ENCODE data around the gene LRTM2.

Gene LRTM2

DNA sequence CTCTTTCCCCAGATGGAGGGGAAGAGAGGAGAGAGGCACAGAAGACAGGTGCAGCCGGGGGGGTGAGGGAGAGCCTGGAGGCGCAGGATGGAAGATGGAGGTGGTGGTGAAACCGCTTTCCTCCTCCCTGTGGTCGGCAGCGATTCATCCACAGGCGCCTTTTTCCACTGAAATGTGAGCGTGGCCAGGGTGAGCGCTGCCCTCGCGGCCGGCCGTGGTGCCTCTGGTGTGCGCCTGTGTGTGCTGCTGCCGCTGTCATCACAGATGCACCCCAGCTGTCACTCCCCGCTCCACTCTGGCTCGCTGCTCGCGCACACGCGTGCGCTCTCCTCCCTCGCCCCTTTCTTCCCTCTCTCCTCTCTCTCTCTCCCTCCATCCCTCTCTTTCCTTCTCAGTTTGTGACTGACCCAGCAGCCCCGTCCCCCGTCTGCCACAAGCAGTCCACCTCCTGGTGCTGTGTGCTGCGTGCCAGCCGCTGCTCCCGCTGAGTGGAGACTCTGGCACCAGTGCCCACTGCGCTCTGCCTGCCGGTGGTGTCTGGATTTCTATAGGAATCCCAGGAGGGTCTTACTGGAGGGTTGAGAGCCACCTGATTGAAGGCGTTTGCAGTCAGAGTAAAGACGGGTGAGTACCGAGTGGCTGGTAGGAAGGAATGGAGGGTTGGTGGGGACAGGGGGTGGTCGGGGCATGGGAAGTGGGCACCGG, at the start of gene LRTM2:
TSS of gene LRTM2 (plus strand) at position 375 of the 705 bp plus-strand sequence. CDS start 7,584 bp downstream, outside the sequence.
- no peak for DNase-seq

DNA sequence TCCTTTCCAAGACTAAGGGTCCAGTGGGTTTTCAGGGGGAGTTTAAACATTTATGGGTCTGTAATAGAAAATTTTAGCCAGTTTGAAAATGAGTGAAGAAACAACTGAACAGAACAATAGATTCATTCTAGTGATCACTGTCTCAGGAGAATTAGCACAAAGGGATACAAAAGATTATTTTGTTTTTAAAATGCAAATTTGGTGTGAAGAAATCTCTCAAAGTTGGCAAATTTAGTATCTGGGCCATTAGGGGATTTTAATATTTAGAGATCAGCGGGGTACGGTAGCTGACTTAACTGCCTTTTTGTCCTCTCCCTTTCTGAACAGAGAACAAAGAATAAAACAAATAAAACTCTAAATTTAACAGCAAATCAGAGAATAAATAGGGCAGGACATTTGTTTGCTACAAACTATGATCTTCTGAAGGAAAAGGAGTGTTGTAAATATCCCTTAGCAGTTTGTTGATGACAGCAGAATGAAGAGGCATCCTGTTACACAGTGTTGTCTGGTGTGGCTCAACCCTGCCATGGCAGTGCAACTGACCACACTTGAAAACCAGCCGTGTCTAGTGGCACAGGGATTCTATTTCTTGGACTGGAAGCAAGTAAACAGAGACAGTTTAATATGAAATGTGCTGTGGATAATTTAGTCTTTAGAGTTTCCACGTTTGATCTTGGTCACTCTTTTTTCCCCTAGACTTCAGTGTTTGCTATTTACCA, 46.3 kb upstream of the LRTM2 start:
- DNase-seq: no peak

DNA sequence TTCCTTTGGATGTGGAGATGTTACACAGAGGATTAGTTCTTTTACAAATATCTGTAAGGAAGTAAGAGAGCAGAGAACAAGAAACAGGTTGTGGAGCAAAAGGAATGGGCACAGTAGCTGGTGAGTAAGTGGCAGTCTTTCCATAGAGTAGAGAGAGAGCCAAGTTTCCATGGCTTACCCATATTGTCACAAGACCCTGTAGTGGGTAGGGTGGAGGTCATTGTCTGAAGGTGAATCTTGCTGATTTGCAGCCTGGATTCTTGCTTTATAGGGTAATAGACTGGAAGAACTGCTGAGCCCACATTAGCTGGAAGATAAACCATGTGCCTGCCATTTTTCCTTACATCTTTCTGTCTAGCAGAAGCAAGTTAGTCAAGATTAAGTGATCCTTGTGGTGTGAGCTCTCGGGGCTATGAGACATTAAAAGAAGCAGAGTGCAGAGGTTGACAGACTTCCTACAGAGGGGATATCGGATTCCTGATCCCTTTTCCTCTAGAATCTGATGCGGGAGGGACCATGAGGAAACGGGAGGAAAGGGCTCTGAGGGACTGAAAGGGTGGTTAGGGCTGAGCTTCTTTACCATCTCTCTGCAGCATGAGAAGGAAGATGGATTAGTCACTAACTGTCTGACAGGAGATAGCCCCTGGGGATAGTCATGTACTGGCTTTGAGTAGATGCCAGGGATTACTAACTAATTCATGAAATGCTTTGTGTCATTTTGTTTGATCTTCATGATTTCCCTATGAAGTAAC, 44.0 kb upstream of the LRTM2 start:
- DNase-seq: no peak

DNA sequence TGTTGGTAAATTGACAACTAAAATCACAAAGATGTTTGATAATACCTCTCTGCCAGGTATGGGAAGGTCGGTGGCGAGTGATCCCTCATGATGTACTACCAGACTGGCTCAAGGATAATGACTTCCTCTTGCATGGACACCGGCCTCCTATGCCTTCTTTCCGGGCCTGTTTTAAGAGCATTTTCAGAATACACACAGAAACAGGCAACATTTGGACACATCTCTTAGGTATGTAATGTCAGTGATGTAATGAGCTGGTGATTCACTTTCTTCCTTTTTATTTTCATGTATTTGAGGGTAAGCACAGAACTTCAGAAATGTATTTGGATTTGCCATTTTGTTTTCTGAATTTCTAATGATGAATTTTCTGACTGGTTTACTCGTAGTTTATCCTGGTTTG, 42.6 kb upstream of the LRTM2 start:
- DNase-seq: no peak

DNA sequence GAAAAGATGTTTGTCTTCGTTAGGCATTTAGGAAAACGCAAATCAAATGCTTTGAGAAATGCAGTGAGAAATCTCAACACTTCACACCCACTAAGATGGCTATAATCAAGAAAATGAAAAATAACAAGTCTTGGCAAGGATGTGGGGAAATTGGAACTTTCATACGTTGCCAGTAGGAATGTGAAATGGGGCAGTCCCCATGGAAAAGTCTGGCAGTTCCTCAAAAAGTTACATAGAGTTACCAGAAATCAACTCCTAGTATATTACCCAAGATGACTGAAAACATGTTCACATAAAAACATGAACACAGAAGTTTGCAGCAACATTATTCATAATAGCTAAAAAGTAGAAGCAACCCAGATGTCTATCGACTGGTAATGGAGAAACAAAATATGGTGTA, 41.5 kb upstream of the LRTM2 start:
- DNase-seq: no peak

DNA sequence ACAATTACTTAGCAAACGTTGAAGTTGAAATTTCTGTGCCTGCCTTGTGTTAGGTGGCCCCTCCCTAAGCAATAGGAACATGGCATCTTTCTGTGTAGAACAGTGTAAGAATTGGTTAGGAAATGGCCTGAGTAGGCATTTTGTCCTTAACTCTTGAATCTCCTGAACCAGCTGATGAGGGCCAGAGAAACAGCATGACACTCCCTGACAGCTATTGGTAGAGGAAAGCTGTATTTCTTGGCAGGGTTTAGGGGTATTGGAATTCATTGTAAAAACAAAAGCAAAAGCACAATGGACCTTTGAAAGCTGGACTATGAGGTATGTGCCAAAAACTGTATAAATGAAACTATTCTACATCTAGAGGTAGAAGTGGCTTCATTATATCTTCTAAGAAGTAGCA, 40.6 kb upstream of the LRTM2 start:
- DNase-seq: no peak

DNA sequence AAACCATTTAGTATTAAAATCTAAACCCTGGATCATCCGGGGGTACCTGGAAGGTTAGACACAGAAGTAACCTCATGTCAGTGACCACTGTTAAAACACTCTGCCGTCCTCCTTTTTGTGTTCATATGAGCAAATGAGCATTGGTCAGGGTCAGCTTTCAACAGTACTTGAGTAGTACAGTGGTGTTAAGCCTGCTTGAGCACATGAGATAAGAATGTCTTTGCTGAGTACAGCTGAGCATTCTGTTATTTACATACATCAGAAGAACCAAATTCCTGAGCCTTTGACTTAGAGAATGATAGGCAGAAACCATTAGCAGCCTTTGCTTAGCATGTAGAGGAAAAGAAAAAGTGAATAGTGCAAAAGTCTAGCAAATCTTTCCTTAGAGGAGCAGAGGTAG, 38.6 kb upstream of the LRTM2 start:
- DNase-seq: no peak

DNA sequence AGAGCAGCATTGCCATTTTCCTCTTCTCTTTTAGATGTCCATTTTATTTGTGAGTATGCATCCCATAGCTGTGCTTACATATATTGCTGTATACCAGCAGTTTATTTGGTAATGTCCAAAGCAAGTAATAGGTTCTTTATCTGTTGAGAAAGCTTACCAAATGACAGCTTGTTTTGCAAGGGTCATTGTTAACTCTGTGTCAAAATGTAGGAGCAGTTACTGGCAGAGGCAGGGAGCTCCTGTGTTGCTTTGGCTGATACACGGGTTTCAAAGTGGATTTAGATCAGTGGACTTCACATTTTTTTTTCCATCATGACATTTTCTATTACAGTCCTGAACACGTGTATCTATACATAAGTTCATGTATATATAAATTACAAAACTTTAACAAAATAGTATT, 38.1 kb upstream of the LRTM2 start:
- no peak for DNase-seq

DNA sequence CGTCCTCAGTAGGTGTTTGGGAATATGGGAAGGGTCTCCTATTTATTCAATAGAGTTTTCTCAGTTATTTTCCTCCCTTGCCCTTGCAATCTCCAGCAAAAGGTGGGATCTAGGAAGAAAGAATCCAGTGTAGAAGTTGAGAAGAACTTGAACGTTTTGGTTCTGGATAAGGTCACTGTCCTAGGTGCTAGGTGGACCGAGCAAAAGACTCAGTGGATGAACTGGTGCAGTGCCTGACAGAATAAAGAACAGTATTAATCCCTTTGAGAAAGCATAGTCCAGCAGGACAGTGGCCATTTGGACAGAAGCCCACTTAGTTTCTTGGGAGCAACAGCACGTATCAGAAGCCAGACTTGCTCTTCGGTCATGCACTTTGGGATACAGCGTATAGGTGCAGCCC, 32.7 kb upstream of the LRTM2 start:
- DNase-seq: no peak

DNA sequence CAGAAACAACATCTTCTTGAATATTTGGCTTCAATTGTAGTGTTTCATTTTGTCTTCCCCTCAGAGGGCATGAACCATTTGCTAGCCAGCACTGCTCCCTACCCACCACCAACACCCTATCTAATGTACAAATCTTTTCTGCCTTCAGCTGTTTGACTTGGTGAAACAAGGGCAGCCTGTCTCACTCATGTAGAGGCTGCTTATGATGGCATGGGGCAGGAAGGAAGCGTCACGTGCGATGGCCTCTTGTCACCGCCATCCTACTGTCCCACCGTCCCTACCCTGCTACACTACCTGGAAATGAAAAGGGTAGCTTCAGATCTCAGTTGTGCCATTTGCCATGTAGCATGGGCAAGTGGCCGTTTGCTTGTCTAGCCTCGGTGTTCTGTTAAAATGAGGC, 29.9 kb upstream of the LRTM2 start:
- no peak for DNase-seq

DNA sequence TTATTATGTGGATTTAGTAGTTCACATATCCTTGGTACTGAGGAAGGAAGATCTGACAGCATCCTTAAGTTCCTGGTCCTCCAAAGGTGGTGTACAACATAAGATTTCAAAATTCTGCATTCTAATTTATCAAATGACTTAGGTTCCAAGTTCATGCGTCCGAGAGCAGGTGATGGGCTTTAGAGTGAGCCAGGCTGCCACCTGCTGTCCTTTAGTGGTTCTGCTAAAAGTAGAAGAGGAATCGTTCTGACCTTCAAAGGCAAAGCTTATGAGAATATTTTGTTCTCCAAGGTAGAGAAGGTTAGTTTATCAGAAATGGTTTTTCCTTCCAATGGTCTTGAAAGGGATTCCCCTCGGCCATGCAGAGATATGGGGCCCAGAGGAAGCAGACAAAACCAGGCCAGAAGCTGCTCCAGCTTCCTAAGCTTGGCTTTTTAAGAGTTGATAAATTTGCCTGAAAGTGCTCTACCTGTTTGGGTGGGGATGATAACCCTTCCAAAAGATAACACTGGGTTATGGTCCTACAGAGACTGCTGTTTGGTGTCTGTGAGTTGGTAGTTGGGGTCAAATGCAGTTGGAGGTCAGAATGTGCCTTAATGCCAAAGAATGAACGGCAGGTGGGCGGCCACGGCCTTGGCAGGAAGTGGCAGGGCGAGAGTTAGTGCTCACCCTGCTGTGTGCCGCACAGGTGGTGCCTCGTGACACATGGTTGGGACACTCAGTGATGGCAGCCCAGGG, 29.1 kb upstream of the LRTM2 start:
- DNase-seq: no peak

DNA sequence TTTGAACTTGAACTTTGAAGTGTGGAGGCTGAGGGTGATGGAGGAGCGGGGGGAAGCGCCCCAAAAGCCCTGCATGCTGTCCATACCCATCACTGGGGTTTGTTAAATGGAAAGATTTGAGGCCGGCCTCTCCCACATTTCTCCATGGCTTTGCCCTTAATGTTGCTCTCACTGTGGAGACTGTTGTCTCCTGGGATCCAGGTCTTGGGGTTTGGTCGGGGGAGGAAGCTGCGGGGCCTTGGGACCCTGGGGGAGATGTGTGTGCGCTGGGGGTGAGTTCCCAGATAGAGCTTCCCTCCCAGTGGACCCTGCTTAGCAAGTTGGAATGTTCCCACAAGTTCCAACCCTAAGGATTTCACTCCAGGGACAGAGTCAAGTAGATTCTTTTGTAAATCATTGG, 28.0 kb upstream of the LRTM2 start:
- no peak for DNase-seq

DNA sequence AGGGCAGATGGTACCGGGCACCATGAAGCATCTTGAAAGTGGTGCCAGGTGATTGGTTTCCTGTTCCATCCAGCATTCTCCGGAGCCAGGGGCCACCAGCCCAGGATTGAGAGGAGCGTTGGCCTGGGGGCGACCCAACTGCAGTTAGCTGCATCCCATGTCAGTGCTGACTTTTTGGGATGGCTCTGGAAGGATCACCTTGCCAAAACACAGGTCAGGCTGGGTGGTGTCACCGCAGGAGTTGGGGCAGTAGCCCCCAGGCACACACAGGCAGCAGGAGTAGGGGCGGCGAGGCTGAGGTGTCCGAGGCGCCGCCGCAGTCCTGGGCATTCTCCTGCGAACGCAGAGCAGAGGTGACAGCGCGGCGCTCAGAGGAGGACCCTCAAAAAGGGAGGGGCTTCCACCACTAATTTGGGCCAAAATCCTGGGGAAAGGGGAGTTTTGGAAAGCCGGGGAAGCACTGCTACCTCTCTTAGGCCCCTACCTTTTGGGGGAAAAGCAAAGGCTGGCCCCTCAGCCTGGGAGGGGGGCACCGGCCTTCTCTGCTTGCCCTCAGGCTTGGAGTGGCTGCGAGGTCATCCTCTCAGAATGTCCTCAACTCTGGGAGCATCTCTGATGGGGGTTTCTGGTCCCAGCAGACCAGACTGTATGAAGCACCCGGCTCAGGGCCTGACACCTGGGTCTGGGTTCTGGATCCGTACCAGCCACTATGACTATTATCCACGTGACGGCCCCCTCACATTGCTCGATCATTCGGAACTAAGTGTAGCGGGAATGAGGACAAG, 26.7 kb upstream of the LRTM2 start:
- no peak for DNase-seq

DNA sequence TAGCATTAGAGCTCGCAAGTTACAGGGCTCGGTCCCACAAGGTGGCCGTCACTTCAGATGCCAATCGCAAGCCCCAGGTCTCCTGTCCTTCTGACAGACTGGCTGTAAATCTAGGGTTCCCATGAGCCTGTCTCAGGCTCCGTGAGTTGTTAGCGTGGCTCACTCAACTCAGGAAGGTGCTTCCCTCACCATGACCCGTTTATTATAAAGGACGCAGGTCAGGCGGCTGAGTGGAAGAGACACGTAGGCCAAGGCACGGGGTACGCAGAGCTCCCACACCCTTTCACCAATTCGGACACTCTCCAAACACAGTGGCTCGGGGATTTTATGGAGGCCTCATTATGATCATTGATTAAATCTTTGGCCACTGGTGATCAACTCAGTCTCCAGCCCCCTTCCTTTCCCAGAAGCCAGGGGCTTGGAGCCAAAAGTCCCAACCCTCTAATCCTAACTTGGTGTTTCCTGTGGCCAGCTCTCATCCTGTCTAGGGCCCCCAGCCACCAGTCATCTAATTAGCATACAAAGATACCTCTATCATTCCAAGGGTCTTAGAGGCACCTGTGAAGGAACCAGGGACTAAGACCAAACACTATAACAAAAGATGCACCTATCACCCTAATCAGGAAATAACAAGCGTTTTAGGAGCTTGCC, 25.8 kb upstream of the LRTM2 start:
- DNase-seq: no peak

DNA sequence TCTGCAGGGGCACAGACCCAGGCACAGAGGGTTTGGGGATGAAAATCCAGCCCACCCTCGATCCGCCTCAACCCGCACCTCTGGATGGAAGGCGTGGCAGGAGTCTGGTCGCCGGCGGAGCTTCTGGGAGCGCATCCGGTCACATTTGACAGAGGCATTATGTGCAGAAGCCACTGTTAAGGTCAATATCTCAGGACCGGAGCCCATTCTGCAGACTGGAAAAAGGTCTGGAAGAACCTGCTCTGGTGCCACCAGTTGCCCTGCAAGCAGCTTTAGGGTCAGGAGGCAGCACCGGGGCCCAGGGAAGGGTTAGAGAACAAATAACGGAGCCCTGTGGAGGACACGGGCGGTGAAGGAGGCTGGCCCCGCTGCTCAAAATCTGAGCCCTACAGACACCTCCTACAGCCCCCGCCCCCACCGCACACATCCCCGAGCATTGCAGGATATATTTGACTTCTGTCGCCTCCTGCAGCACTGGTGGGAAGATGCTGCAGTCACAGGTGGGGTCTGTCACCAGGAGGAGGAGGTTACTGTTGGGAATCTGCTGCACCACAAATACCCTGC, 25.1 kb upstream of the LRTM2 start:
- no peak for DNase-seq

DNA sequence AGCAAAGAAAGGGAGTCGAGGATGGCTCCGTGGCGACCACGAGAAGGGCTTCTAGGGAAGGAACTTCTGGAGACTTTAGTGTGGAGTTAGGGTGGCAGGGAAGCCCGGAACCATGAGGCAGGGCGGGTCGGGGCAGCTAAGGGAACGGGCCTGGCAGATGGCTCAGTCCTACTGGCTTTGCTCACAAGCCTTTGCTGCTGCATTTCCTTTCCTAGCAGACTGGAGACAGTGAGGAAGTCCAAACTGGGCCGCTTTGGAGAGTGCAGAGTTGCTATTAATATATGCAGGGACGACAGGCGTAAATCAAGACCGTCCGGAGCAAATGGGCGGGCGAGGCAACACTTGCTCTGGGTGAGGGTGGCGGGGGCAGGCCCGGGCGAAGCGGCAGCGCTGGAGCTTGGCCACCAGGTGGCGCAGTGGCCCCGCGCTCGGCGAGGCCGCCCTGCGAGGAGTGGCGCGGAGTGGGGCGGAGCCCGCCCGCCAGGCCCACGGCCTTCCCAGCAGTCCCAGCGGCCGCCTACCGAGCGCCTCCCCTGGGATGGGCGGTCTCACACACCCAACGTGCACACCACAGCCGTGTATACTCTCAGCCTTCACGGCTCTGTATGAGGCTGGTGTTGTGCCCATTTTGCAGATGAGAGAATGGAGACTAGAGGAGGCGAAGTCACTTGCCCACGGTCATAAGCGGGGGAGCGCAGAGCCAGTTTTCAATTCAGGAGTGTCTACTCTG, 24.4 kb upstream of the LRTM2 start:
- peak; percentile 46 for DNase-seq

DNA sequence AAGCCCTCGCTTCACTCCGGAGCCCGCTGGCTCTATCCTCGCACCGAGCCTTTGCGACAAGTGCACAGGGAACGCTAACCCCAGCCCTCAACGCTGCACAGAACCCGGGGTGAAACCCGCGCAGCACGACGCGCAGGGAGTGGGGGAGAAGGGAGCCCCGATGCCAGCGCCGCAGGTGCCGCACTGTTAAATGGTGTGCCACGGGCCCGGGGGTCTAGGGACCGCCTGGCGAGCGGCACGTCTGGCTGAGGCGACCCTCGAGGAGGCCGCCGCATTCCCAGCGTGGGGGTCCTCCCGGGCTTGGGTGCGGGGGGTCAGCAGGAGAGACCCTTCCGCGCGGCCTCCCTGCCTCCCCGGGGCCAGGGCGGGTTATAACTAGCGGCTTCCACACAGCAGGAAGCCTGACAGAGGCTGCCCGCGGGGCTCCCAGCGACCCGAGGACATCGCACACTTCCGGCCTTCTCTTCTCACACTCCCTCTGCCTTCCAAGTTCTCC, 23.8 kb upstream of the LRTM2 start:
- DNase-seq: no peak

DNA sequence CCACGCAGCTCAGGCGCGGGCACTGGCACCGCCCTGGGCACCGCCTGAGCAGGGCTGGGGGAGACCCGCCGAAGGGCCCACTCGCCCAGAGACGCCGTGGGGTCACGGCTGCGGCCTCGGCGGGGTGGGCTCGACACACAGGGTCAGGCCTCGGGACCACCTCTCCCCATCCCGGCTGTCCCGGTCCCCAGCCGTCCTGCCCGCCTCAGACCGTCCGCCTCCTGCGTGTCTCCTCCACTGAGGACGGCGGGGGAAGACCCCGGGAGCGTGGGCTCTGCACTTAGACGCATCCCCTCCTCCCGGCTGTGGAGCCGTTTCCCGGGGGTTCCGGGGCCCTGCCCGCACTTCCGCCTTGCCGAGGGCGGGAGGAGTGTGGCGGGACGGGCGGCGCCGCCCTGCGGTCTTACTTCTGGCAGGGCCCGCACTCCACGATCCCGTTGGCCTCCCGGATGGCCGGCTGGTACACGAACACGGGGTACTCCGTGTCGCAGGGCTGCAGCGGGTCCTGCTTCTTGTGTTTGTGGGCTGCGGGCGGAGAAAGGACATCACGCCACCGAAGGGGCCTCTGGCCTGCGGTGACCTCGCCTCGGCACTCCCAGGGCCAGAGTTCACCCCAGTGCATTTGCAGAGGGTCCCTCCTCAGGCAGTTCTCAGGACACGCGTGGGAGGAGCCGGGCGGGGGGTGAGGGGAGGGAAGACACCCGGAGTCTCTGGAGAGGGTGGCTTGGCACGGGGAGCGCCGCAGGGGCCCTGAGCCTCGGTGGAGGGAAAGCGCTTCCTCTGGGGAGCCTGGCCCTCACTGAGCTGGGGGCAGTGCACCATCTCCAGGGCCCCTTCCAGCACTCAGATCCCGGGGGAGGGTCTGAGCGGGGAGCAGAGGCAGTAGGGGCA, 23.1 kb upstream of the LRTM2 start:
- no peak for DNase-seq

DNA sequence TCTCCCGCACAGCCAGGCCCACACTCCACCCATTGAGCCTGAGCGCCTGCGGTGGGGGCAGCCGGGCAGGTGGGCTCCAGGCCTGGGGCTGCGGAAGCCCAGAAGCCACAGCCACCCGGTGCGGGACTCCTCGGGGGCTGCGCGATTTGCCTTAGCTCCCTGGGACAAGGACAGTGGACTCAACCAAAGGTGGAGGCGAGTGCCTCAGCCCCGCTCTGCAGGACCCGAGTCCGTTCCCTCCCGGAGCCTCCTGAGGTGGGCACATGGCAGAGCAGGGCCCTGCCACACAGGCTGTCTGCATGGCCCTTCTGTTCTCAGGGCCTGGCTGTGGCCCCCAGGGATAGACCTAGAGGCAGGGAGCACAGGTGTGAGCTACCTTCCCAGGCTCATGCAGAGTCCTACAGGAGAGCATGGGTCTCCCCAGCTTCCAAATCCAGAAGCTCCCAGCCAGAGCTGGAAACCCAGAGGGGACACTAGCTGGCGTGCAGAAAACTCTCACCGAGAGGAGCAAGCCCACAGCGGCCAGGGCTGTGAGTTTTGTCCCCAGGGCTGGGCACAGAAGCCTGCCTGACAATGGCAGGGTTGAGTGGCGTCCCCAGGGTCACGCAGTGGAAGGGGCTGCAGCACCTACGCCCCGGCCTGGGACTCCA, 22.2 kb upstream of the LRTM2 start:
- DNase-seq: no peak
